Type B pancreatic cell (in vitro differentiated cells): ENCODE data around the gene TPX2. TPM values are rescaled to one million over a fixed set of nuclear protein-coding genes. Genes with fewer than 3 reads are reported as not detected.

Experiments used
- DNase-seq: peaks from one replicate; pipeline ENCODE4 v3.0.0; 2021; ENCODE audit warnings: mixed read lengths; ENCODE audit not compliant: unreplicated experiment; ENCODE audit errors: extremely low spot score
- H3K27ac Mint-ChIP-seq: 2 replicates; pipeline ENCODE4 v1.8.0; 2021; ENCODE audit warnings: mild to moderate bottlenecking, mixed read lengths
- H3K27me3 Mint-ChIP-seq: 2 replicates; pipeline ENCODE4 v1.8.0; 2021; ENCODE audit warnings: mixed read lengths
- H3K36me3 Mint-ChIP-seq: 2 replicates; pipeline ENCODE4 v1.8.0; 2021; ENCODE audit warnings: mixed read lengths
- H3K4me1 Mint-ChIP-seq: one replicate; pipeline ENCODE4 v1.8.0; 2021; ENCODE audit warnings: mixed read lengths; ENCODE audit not compliant: unreplicated experiment
- H3K4me3 Mint-ChIP-seq: 2 replicates; pipeline ENCODE4 v1.8.0; 2021; ENCODE audit warnings: mild to moderate bottlenecking, mixed read lengths
- H3K9me3 Mint-ChIP-seq: 2 replicates; pipeline ENCODE4 v1.8.0; 2021; ENCODE audit warnings: mixed read lengths
- CTCF ChIP-seq: fragments of 200-600 bp; sonication (generic); conservative IDR thresholded peaks from 2 replicates; pipeline ENCODE4 v1.5.0; 2021; ENCODE audit warnings: antibody characterized with exemption, mild to moderate bottlenecking
- total RNA-seq: library from RNA; stranded (reverse); gene quantifications from 2 replicates; pipeline ENCODE4 v1.2.1, GENCODE V29; 2021; ENCODE audit warnings: low replicate concordance

The TPX2 gene
- total RNA-seq, 1 donor from 2014 or later: 130 TPM

GRCh38 chr20:31698803-31699718, 40.0 kb upstream of the TPX2 start:
- H3K36me3 Mint-ChIP-seq: peaks cover 46% of the 10 kb centered on the region
- H3K4me1 Mint-ChIP-seq: peaks cover 24% of the 10 kb centered on the region
- DNase-seq: no peak
- TF ChIP-seq CTCF: no peak
- H3K27me3 Mint-ChIP-seq: no peaks in the 10 kb centered on the region
- H3K4me3 Mint-ChIP-seq: peak overlapping the region; percentile 66
- H3K9me3 Mint-ChIP-seq: no peaks in the 10 kb centered on the region
- peak overlapping the region; percentile 97 for H3K27ac Mint-ChIP-seq

- H3K36me3 Mint-ChIP-seq: peaks cover 48% of the 10 kb centered on the region
- no peaks in the 10 kb centered on the region for H3K27me3 Mint-ChIP-seq
- no peak for DNase-seq
- TF ChIP-seq CTCF: no peak
- H3K4me1 Mint-ChIP-seq: peaks cover 22% of the 10 kb centered on the region
- H3K4me3 Mint-ChIP-seq: no peak overlapping the region
- H3K27ac Mint-ChIP-seq: peak overlapping the region; percentile 97
- H3K9me3 Mint-ChIP-seq: no peaks in the 10 kb centered on the region
Observed at GRCh38 chr20:31699801-31700728, 39.0 kb upstream of the TPX2 start.

GRCh38 chr20:31700747-31701146, 38.3 kb upstream of the TPX2 start:
- TF ChIP-seq CTCF: no peak
- DNase-seq: no peak
- H3K36me3 Mint-ChIP-seq: peaks cover 44% of the 10 kb centered on the region
- H3K9me3 Mint-ChIP-seq: no peaks in the 10 kb centered on the region
- H3K4me3 Mint-ChIP-seq: no peak overlapping the region
- H3K27me3 Mint-ChIP-seq: no peaks in the 10 kb centered on the region
- H3K27ac Mint-ChIP-seq: peak overlapping the region; percentile 97
- H3K4me1 Mint-ChIP-seq: peaks cover 23% of the 10 kb centered on the region

- Mint-ChIP-seq H3K4me1 (peaks cover 28% of the 10 kb centered on the region), H3K9me3 (no peaks in the 10 kb centered on the region), H3K36me3 (peaks cover 48% of the 10 kb centered on the region), H3K27ac (peak overlapping the region; percentile 83), H3K4me3 (peak overlapping the region; percentile 6), H3K27me3 (no peaks in the 10 kb centered on the region)
- TF ChIP-seq CTCF: no peak
- no peak for DNase-seq
Observed at GRCh38 chr20:31701591-31701990, 37.5 kb upstream of the TPX2 start.

- no peaks in the 10 kb centered on the region for H3K27me3 Mint-ChIP-seq
- H3K36me3 Mint-ChIP-seq: peaks cover 50% of the 10 kb centered on the region
- H3K4me1 Mint-ChIP-seq: peaks cover 29% of the 10 kb centered on the region
- peak overlapping the region; percentile 62 for H3K4me3 Mint-ChIP-seq
- no peak for DNase-seq
- H3K9me3 Mint-ChIP-seq: no peaks in the 10 kb centered on the region
- TF ChIP-seq CTCF: no peak
- peak overlapping the region; percentile 95 for H3K27ac Mint-ChIP-seq
Observed at GRCh38 chr20:31704225-31705119, 34.6 kb upstream of the TPX2 start.
